Dermis microvascular lymphatic vessel endothelial cell (primary cell): ENCODE results near the gene OR5K2. TPM values are rescaled to one million over a fixed set of nuclear protein-coding genes. Genes with fewer than 3 reads are reported as not detected.

Source experiments
- DNase-seq, 2 donors: peaks; one replicate each; pipeline versions ENCODE4 v3.0.0 to v3.0.0-alpha.2; 2010; ENCODE audit warnings: low read depth in 2 of 2
- total RNA-seq: library from RNA; depleted of rRNA; stranded (reverse); fragments of >200 nt; gene quantifications from 2 replicates; pipeline ENCODE4 v1.2.1, GENCODE V29; 2014

OR5K2 gene
- not detected in 2 replicates for total RNA-seq

DNA sequence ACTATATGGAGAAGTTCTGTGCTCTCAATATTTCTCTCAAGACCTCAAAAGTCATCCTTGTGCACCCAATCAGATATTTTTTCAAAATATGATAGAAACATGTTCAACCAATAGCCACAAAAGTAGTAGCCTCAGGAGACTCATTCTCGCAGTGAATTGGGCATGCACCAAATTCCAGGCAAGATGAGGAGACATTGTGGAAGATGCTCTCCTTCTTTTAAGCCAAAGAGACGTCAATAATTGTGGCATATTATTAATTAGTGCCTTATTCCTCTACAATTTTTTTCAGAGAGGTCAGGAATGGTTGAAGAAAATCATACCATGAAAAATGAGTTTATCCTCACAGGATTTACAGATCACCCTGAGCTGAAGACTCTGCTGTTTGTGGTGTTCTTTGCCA, at the start of gene OR5K2:
Gene OR5K2, plus strand, starts transcription at position 301 of the 400 bp plus-strand sequence. Its CDS starts 0 bp downstream, at position 301.
- DNase-seq = no peak

- no peak for DNase-seq
Observed at GRCh38 chr3:98449606-98450193, 47.8 kb upstream of the OR5K2 start.

DNA sequence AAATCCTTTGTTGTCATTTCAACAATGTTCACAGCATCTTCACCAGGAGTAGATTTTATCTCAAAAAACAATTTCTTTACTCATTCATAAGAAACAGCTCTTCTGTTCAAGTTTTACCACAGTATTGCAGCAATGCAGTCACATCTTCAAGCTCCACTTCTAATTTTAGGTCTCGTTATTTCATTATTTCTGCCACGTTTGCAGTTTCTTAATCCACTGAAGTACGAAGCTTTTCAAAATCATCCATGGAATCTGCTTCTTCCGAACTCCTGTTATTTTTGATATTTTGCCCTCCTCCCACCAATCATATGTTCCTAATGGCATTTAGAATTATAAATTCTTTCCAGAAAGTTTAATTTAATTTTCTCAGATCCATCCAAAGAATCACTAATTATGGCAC, 47.1 kb upstream of the OR5K2 start:
- no peak for DNase-seq

- no peak for DNase-seq
Observed at GRCh38 chr3:98453827-98454226, 43.7 kb upstream of the OR5K2 start.

DNA sequence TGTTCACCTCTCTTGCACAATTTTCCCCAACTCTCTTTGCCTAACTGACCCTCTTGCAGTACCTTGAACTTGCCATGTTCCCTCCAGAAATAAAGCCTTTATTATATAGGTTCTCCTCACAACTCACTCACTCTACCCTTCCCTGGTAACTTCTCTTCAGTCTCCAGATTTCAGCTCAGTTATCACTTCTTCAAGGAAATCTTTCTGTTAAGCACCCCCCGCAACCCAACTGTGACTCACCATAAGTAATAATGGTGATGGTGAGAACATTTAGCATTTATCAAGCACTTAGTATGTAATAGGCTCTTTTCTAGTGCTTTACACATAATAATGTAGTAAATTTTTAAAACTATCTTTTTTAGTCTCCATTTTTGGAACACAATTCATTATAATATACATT, 42.6 kb upstream of the OR5K2 start:
- DNase-seq = no peak

DNA sequence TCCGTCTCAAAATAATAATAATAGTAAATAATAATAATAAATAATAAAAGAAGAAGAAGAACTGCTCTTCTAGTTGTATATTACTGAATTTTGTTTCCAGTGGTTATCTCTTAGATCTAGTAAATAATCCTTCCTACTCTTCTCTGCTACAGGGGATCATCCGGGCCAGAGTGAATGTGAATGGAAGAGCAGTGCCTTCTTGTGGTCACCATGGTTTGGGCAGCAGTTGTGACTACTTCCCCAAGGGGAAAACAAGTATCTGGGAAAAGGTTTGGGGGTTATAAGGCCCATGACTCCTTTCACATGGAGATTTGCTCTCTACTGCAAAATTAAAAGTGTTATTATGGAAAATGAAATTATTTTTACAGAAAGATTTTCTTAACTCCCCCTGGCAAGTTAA, 39.9 kb upstream of the OR5K2 start:
- no peak for DNase-seq

GRCh38 chr3:98460220-98460619, 37.3 kb upstream of the OR5K2 start:
- no peak for DNase-seq

GRCh38 chr3:98462901-98463300, 34.6 kb upstream of the OR5K2 start, which contains the start of gene OR5K1:
Gene OR5K1 (plus strand): TSS chr3:98463201. CDS start chr3:98469577, 6,376 bp downstream.
- DNase-seq = no peak

- no peak for DNase-seq
Observed at GRCh38 chr3:98482717-98483482, 14.6 kb upstream of the OR5K2 start.

- DNase-seq = no peak
Observed at GRCh38 chr3:98483626-98484025, 13.9 kb upstream of the OR5K2 start.

DNA sequence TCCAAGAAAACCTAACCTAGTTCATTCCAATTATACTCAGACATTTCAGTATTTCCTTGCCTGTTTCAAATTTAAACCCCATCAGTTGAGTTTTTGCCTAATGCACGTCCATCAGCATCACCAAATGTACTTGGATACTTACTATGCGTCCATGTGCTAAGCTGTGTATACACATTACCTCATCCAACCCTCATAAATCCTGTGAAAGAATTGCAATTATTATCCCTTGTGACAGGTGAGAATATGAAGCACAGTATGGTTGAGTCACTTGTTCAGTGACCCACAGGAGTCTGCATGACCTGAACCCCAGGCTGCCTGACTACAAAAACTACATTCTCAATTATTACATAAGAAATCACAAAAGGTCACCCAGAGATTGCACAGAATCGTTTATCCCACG, 2.5 kb downstream of the OR5K2 start:
- DNase-seq = no peak

- DNase-seq = no peak
Observed at GRCh38 chr3:98501270-98501669, 3.8 kb downstream of the OR5K2 start.

GRCh38 chr3:98501863-98502576, 4.5 kb downstream of the OR5K2 start:
- no peak for DNase-seq

DNA sequence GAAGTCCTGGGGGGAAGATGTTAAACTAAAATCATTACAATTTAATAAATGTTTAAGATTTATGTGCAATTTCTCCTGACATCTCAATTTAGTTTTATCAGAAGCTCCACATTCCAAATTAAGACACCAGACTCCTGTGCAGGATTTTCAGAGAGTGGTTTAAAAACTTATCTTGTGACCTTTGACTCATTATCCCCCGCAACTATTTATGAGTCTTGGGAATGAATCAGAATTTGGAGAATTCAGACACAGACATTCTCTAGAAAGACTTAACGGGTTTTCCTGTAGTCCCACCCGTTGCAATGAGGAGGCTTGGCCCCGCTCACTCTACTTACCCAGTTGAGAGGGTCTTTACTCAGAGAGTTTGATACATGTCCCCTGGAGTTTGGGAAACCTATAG, 7.1 kb downstream of the OR5K2 start:
- no peak for DNase-seq

DNA sequence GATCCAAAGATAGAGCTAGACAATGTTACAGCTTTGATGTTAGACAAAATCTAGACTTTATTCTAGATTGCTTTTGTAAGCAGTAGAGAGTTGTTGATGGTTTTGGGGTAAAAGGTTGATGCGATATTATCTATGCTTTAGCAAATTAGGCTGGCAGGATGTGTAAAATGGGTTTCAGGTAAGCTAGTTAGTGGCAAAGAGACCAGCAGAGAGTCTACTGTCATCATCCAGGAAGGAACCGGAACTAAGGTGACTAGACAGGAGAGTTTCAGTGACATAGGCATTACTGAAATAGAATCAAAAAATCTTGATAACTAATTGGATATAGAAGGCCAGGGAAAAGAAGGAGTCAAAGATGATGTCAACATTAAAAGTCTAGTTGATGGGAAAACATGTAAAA, 11.1 kb downstream of the OR5K2 start:
- no peak for DNase-seq

GRCh38 chr3:98512576-98512975, 15.1 kb downstream of the OR5K2 start:
- DNase-seq = no peak

- no peak for DNase-seq
Observed at GRCh38 chr3:98513091-98513511, 15.6 kb downstream of the OR5K2 start.

GRCh38 chr3:98513736-98514135, 16.3 kb downstream of the OR5K2 start:
- no peak for DNase-seq

GRCh38 chr3:98514948-98515347, 17.5 kb downstream of the OR5K2 start:
- no peak for DNase-seq

GRCh38 chr3:98518816-98519215, 21.3 kb downstream of the OR5K2 start:
- no peak for DNase-seq

GRCh38 chr3:98519351-98519750, 21.9 kb downstream of the OR5K2 start:
- no peak for DNase-seq

DNA sequence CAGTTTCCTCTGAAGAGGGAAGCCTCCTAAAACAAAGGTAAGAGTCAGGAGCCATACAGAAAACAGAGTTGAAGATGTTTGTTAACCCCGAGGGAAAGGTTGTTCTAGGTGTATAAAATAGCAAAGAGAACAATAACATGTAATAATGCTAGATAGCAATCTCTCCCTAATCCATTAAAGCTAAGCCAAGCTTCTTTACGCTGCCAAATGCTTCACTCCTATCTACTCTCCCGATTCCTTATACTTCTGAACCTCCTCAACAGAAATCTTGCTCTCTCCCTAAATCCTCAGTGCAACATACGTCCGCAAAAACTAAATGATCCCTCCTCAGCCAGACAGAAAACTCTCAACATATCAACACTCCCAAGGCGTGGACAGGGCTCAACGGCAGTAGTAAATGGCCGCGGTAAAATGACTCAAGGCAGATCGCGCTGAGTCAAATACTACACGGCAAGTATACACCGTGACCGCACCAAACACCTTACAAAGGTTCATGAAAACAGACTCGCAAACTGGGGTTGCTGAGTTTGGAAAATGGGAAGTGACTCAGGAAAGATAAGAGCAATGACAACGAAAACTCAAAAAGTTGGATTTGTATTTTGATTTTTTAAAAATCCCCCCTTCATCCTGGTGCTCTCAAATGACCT, 24.5 kb downstream of the OR5K2 start:
- peak; percentile 11 to 68 for DNase-seq
